ENCODE data around the gene ALG14. TPM values are rescaled to one million over a fixed set of nuclear protein-coding genes. Genes with fewer than 3 reads are reported as not detected.

Gene ALG14
- total RNA-seq, 6 experiments from 2014 or later, result 8.8 to 14.0 (median 11.9) TPM

- TF ChIP-seq, protein P1, sequence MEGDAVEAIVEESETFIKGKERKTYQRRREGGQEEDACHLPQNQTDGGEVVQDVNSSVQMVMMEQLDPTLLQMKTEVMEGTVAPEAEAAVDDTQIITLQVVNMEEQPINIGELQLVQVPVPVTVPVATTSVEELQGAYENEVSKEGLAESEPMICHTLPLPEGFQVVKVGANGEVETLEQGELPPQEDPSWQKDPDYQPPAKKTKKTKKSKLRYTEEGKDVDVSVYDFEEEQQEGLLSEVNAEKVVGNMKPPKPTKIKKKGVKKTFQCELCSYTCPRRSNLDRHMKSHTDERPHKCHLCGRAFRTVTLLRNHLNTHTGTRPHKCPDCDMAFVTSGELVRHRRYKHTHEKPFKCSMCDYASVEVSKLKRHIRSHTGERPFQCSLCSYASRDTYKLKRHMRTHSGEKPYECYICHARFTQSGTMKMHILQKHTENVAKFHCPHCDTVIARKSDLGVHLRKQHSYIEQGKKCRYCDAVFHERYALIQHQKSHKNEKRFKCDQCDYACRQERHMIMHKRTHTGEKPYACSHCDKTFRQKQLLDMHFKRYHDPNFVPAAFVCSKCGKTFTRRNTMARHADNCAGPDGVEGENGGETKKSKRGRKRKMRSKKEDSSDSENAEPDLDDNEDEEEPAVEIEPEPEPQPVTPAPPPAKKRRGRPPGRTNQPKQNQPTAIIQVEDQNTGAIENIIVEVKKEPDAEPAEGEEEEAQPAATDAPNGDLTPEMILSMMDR (IDR thresholded peaks at IDR 0.05), result no peak
Measured at GRCh38 chr1:95068956-95069709, 3.6 kb downstream of the ALG14 start.

DNA sequence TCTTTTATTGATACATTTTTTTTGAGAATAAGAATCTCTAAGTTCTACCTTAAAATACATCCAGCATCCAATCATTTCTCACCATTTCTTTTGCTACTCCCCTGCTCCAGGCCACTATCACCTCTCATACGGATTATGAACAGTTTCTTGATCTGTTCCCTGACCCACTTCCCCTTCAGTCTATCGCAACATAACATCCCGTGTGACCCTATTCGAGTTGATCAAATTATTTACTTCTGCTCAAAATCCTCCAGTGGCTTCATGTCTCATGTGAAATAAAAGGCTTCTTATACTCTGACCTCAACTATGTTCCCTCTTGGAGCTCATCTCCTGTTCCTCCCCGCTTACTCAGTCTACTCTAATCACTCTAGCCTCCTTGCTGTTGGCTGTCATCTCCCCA, 5.2 kb downstream of the ALG14 start:
- H3K9me3 Mint-ChIP-seq, result no peaks in the 10 kb centered on the region
- no peaks in the 10 kb centered on the region for H3K27me3 Mint-ChIP-seq (ENCODE audit: insufficient read depth)
- H3K4me3 Mint-ChIP-seq, result no peak overlapping the region
- TF ChIP-seq, protein P1 (IDR thresholded peaks at IDR 0.05), result no peak
- no peak overlapping the region for H3K27ac Mint-ChIP-seq
- H3K36me3 Mint-ChIP-seq (ENCODE audit: low read depth), result peaks cover 28% of the 10 kb centered on the region
- H3K4me1 Mint-ChIP-seq (ENCODE audit: low read depth), result peaks cover 14% of the 10 kb centered on the region
- DNase-seq, result no peak

More at GRCh38 chr1:95068956-95069709, 3.6 kb downstream of the ALG14 start:
- H3K27me3 Mint-ChIP-seq (ENCODE audit: insufficient read depth), result no peaks in the 10 kb centered on the region
- H3K4me3 Mint-ChIP-seq, result no peak overlapping the region
- H3K9me3 Mint-ChIP-seq, result no peaks in the 10 kb centered on the region
- no peak for DNase-seq
- H3K36me3 Mint-ChIP-seq (ENCODE audit: low read depth), result peaks cover 12% of the 10 kb centered on the region
- H3K27ac Mint-ChIP-seq, result peak overlapping the region; percentile 4; the same call in 1 of the 2 replicates
- H3K4me1 Mint-ChIP-seq (ENCODE audit: low read depth), result peaks cover 20% of the 10 kb centered on the region

DNA sequence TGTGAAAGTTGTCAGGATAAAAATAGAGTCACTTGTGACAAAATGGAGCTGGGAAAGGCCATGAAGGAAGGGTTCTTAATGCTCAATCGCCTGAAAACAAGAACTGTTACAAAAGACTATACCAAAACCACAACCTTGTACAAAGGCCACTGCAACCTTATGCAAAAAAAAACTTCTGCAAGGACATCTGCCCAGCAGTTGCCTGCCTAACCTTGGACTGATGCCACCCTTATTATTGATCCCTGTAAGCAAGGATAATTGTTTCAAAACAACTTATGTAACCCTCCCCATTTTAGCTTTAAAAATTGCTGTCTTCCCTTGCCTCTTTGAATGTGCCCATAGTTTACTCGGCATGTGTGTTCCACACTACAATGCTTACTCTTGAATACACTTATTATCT, 5.7 kb downstream of the ALG14 start:
- Mint-ChIP-seq H3K27me3 (ENCODE audit: insufficient read depth) (no peaks in the 10 kb centered on the region), H3K36me3 (ENCODE audit: low read depth) (peaks cover 31% of the 10 kb centered on the region), H3K9me3 (no peaks in the 10 kb centered on the region), H3K27ac (no peak overlapping the region), H3K4me3 (no peak overlapping the region), H3K4me1 (ENCODE audit: low read depth) (peaks cover 12% of the 10 kb centered on the region)
- no peak for DNase-seq
- TF ChIP-seq, protein P1 (IDR thresholded peaks at IDR 0.05), result no peak

GRCh38 chr1:95061445-95062006, 11.2 kb downstream of the ALG14 start:
- H3K36me3 Mint-ChIP-seq (ENCODE audit: low read depth), result peaks cover 21% of the 10 kb centered on the region
- H3K4me1 Mint-ChIP-seq (ENCODE audit: low read depth), result peaks cover 12% of the 10 kb centered on the region
- TF ChIP-seq, protein P1 (IDR thresholded peaks at IDR 0.05), result no peak
- H3K4me3 Mint-ChIP-seq, result no peak overlapping the region
- no peaks in the 10 kb centered on the region for H3K9me3 Mint-ChIP-seq
- no peak for DNase-seq
- H3K27ac Mint-ChIP-seq, result no peak overlapping the region
- no peaks in the 10 kb centered on the region for H3K27me3 Mint-ChIP-seq (ENCODE audit: insufficient read depth)

DNA sequence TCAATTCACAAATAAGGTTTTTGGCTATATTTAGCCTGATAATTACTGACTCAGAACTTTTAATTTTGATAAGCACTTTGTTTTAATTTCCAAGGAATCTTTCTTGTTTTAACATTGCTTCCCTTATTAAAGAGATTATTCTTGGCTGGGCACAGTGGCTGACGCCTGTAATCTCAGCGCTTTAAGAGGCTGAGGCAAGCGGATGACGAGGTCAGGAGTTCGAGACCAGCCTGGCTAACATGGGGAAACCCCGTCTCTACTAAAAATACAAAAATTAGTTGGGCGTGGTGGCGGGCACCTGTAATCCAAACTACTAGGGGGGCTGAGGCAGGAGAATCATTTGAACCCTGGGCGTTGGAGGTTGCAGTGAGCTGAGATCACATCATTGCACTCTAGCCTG, 13.8 kb downstream of the ALG14 start:
- peaks cover 17% of the 10 kb centered on the region for H3K36me3 Mint-ChIP-seq (ENCODE audit: low read depth)
- no peaks in the 10 kb centered on the region for H3K9me3 Mint-ChIP-seq
- DNase-seq, result no peak
- TF ChIP-seq, protein P1 (IDR thresholded peaks at IDR 0.05), result no peak
- H3K27me3 Mint-ChIP-seq (ENCODE audit: insufficient read depth), result no peaks in the 10 kb centered on the region
- peak overlapping the region; percentile 47 for H3K27ac Mint-ChIP-seq
- H3K4me3 Mint-ChIP-seq, result no peak overlapping the region
- peaks cover 12% of the 10 kb centered on the region for H3K4me1 Mint-ChIP-seq (ENCODE audit: low read depth)

Measured in HFFc6 (cell line).